Uterus (tissue), 4 donors: Measurements from ENCODE around the gene FSIP1. TPM values are rescaled to one million over a fixed set of nuclear protein-coding genes. Genes with fewer than 3 reads are reported as not detected.

Source experiments
- DNase-seq, 2 donors: peaks; one replicate each; pipeline ENCODE4 v3.0.0-alpha.2; 2019 to 2020
- H3K27ac ChIP-seq, 2 donors: fragments of 200-600 bp; sonication (generic); 1 replicate in 1 of 2; 2 replicates in 1 of 2; pipeline ENCODE4 v1.5.1; 2016 to 2018
- H3K27me3 ChIP-seq, 2 donors: fragments of 200-600 bp; sonication (generic); one replicate each; pipeline ENCODE4 v1.5.1; 2018 to 2019; ENCODE audit warnings: control low read depth in 1 of 2
- H3K36me3 ChIP-seq, 2 donors: fragments of 200-600 bp; sonication (generic); one replicate each; pipeline ENCODE4 v1.5.1; 2019; ENCODE audit warnings: control low read depth in 1 of 2
- H3K4me1 ChIP-seq, 2 donors: fragments of 200-600 bp; sonication (generic); one replicate each; pipeline ENCODE4 v1.5.1; 2018 to 2019; ENCODE audit warnings: control low read depth in 1 of 2
- H3K4me3 ChIP-seq, 2 donors: fragments of 200-600 bp; sonication (generic); 1 replicate in 1 of 2; 2 replicates in 1 of 2; pipeline ENCODE4 v1.5.1; 2018 to 2019; ENCODE audit warnings: mild to moderate bottlenecking in 1 of 2
- H3K9me3 ChIP-seq, 2 donors: fragments of 200-600 bp; sonication (generic); one replicate each; pipeline ENCODE4 v1.5.1; 2019; ENCODE audit warnings: control low read depth in 1 of 2
- CTCF ChIP-seq, 4 experiments: fragments of 200-600 bp in 2 of 4; fragments of 450-650 bp in 2 of 4; sonication (generic) in 2 of 4; IDR thresholded peaks; one replicate each; pipeline ENCODE4 v1.5.1; 2016 to 2019; ENCODE audit warnings: antibody characterized with exemption in 4 of 4, mild to moderate bottlenecking in 2 of 4, moderate library complexity in 1 of 4
- POLR2A ChIP-seq, 2 donors: fragments of 450-650 bp; IDR thresholded peaks; one replicate each; pipeline ENCODE4 v1.6.1; 2016; ENCODE audit warnings: antibody characterized with exemption in 2 of 2, mild to moderate bottlenecking in 1 of 2, moderate library complexity in 1 of 2
- intact Hi-C: fragments of 100-400 bp; cut with DNase I; formaldehyde crosslinking; loops from one replicate; pipeline ENCODE4 v1.15.1; 2023; ENCODE audit warnings: low total_unique reads
- total RNA-seq, 4 donors: library from RNA; depleted of rRNA in 3 of 4; stranded (reverse); fragments of >200 nt in 3 of 4; gene quantifications; one replicate each; pipeline versions ENCODE4 v1.1.0 to v1.2.4, GENCODE V29; 2014 to 2023
- donor health status: DM: yes; HTN: yes; CAD: no.

The FSIP1 gene
- total RNA-seq, 4 donors from 2014 or later = 0.77 to 4.3 (median 2.6) TPM

DNA sequence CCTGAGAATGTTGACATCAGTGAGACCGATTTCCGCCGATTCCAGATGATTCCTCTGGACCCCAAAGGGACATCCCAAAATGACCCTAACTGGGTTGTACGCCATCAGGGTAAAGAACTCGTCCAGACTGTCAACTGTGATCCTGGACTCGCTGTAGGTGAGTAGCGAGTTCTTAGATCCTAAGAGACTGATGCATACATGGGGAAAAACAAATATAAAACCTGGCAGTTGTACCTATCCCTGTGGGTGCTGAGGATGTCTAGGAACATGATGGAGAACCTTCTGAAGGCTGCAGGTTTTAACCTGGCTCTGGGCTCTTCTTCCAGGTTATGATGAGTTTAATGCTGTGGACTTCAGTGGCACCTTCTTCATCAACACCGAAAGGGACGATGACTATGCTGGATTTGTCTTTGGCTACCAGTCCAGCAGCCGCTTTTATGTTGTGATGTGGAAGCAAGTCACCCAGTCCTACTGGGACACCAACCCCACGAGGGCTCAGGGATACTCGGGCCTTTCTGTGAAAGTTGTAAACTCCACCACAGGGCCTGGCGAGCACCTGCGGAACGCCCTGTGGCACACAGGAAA is 189.5 kb downstream of the FSIP1 start:
- DNase-seq = no peak
- TF ChIP-seq POLR2A (IDR thresholded peaks at IDR 0.05) (no peak), CTCF (IDR thresholded peaks at IDR 0.05) (no peak)
- intact Hi-C loops = no loop called here
- no peaks in the 10 kb centered on the region for H3K9me3 ChIP-seq
- H3K27ac ChIP-seq = no peak overlapping the region
- peaks cover 2 to 7% of the 10 kb centered on the region in 2 donors for H3K4me1 ChIP-seq
- H3K4me3 ChIP-seq = no peak overlapping the region
- peaks cover 5 to 6% of the 10 kb centered on the region in 2 donors for H3K36me3 ChIP-seq
- no peaks in the 10 kb centered on the region for H3K27me3 ChIP-seq

DNA sequence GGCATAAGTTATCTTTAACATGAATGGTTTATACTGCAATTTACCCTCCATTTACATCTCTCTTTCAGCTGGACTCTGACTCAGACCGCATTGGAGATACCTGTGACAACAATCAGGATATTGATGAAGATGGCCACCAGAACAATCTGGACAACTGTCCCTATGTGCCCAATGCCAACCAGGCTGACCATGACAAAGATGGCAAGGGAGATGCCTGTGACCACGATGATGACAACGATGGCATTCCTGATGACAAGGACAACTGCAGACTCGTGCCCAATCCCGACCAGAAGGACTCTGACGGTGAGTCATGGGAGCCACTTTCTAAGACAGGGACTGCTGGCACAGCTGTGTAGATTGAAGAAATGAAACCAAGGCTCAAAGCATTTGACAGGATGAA is 190.1 kb downstream of the FSIP1 start:
- no peaks in the 10 kb centered on the region for H3K27me3 ChIP-seq
- H3K4me3 ChIP-seq = no peak overlapping the region
- H3K4me1 ChIP-seq = peaks cover 6 to 7% of the 10 kb centered on the region in 2 donors
- intact Hi-C loops = no loop called here
- peaks cover 5 to 6% of the 10 kb centered on the region in 2 donors for H3K36me3 ChIP-seq
- TF ChIP-seq POLR2A (IDR thresholded peaks at IDR 0.05) (no peak), CTCF (IDR thresholded peaks at IDR 0.05) (no peak)
- no peak overlapping the region for H3K27ac ChIP-seq
- no peak for DNase-seq
- H3K9me3 ChIP-seq = no peaks in the 10 kb centered on the region

GRCh38 chr15:39591896-39592315 is 190.7 kb downstream of the FSIP1 start:
- Histone ChIP-seq H3K4me3 (no peak overlapping the region), H3K4me1 (peaks cover 6 to 7% of the 10 kb centered on the region in 2 donors), H3K27ac (no peak overlapping the region), H3K27me3 (no peaks in the 10 kb centered on the region), H3K36me3 (peaks cover 2 to 5% of the 10 kb centered on the region in 2 donors), H3K9me3 (no peaks in the 10 kb centered on the region)
- DNase-seq = no peak
- no peak for TF ChIP-seq POLR2A (IDR thresholded peaks at IDR 0.05)
- no peak for TF ChIP-seq CTCF (IDR thresholded peaks at IDR 0.05)
- intact Hi-C loops = no loop called here

- Histone ChIP-seq H3K27ac (no peak overlapping the region), H3K9me3 (no peaks in the 10 kb centered on the region), H3K4me1 (peaks cover 6 to 7% of the 10 kb centered on the region in 2 donors), H3K4me3 (no peak overlapping the region), H3K27me3 (no peaks in the 10 kb centered on the region), H3K36me3 (peaks cover 0 to 5% of the 10 kb centered on the region in 2 donors)
- intact Hi-C loops = no loop called here
- TF ChIP-seq POLR2A (IDR thresholded peaks at IDR 0.05) = no peak
- TF ChIP-seq CTCF (IDR thresholded peaks at IDR 0.05) = no peak
- DNase-seq = no peak
Observed at GRCh38 chr15:39591141-39591895, 191.3 kb downstream of the FSIP1 start.
